22Rv1 (cell line): Measurements from ENCODE around the gene TNFAIP3.

Source experiments
- CTCF ChIP-seq: fragments of 450-650 bp; IDR thresholded peaks from 2 replicates; pipeline ENCODE4 v1.5.1; 2017; ENCODE audit warnings: mild to moderate bottlenecking
- ZFX ChIP-seq: fragments of 450-650 bp; IDR thresholded peaks from 2 replicates; pipeline ENCODE4 v1.6.1; 2017; ENCODE audit warnings: antibody characterized with exemption, borderline replicate concordance

GRCh38 chr6:137921823-137922222, 54.8 kb downstream of the TNFAIP3 start:
- TF ChIP-seq CTCF (peak; percentile 22; the same call in 1 of the 2 replicates), ZFX (no peak)
